Tibial nerve (tissue), 4 donors: ENCODE data around the gene SLC23A2. TPM values are rescaled to one million over a fixed set of nuclear protein-coding genes. Genes with fewer than 3 reads are reported as not detected.

Experiments used
- DNase-seq, 2 donors: peaks; one replicate each; pipeline ENCODE4 v3.0.0-alpha.2; 2019; ENCODE audit warnings: low spot score in 2 of 2
- H3K27ac ChIP-seq, 4 donors: fragments of 200-600 bp; sonication (generic) in 3 of 4; one replicate each; pipeline ENCODE4 v1.5.1; 2017 to 2019; ENCODE audit warnings: mild to moderate bottlenecking in 1 of 4
- H3K27me3 ChIP-seq, 2 donors: fragments of 200-600 bp; sonication (generic) in 1 of 2; one replicate each; pipeline versions ENCODE4 v1.5.1 to v1.6.0; 2017 to 2019
- H3K36me3 ChIP-seq, 3 donors: fragments of 200-600 bp; sonication (generic); one replicate each; pipeline ENCODE4 v1.5.1; 2018 to 2019
- H3K4me1 ChIP-seq, 4 donors: fragments of 200-600 bp; sonication (generic) in 3 of 4; one replicate each; pipeline ENCODE4 v1.5.1; 2017 to 2019
- H3K4me3 ChIP-seq, 4 donors: fragments of 200-600 bp; sonication (generic) in 3 of 4; one replicate each; pipeline ENCODE4 v1.5.1; 2017 to 2019; ENCODE audit warnings: mild to moderate bottlenecking in 1 of 4, moderate library complexity in 1 of 4
- H3K9me3 ChIP-seq, 4 donors: fragments of 200-600 bp; sonication (generic) in 3 of 4; one replicate each; pipeline ENCODE4 v1.5.1; 2017 to 2019
- CTCF ChIP-seq, 5 experiments: fragments of 200-600 bp in 3 of 5; fragments of 450-650 bp in 2 of 5; sonication (generic) in 3 of 5; IDR thresholded peaks; one replicate each; pipeline ENCODE4 v1.5.1; 2016 to 2019; ENCODE audit warnings: antibody characterized with exemption in 5 of 5, mild to moderate bottlenecking in 3 of 5, moderate library complexity in 2 of 5
- EP300 ChIP-seq, 2 donors: sonication (generic); formaldehyde crosslinking; IDR thresholded peaks; one replicate each; pipeline ENCODE4 v1.6.1; 2017; ENCODE audit warnings: antibody characterized with exemption in 2 of 2, mild to moderate bottlenecking in 1 of 2
- POLR2A ChIP-seq, 2 donors: fragments of 450-650 bp; IDR thresholded peaks; one replicate each; pipeline ENCODE4 v1.6.1; 2017; ENCODE audit warnings: antibody characterized with exemption in 2 of 2, mild to moderate bottlenecking in 2 of 2, moderate library complexity in 2 of 2
- WGBS, 2 donors: methylation state at CpG; one replicate each; pipeline ENCODE4 v1.1.5; 2018; 5-methylcytosine and 5-hydroxymethylcytosine counted together
- small RNA-seq: library from RNA; depleted of rRNA; stranded (forward); fragments of <200 nt; gene quantifications from one replicate; pipeline ENCODE3, GENCODE V24; 2016
- total RNA-seq, 4 donors: library from RNA; depleted of rRNA; stranded (reverse); fragments of >200 nt; gene quantifications; one replicate each; pipeline ENCODE4 v1.1.0, GENCODE V29; 2016

The SLC23A2 gene
- total RNA-seq, 4 donors from 2014 or later, result 30.6 to 48.5 (median 40.6) TPM

- H3K4me3 ChIP-seq, result no peak overlapping the region
- 68% methylated on average over 18 of the region's 18 CpGs for WGBS, 2 donors
- no peak for DNase-seq
- H3K36me3 ChIP-seq, result peaks cover 0 to 3% (median 0%) of the 10 kb centered on the region in 3 donors
- no peaks in the 10 kb centered on the region for H3K9me3 ChIP-seq
- TF ChIP-seq CTCF (IDR thresholded peaks at IDR 0.05) (no peak), EP300 (IDR thresholded peaks at IDR 0.05) (no peak), POLR2A (IDR thresholded peaks at IDR 0.05) (no peak)
- H3K27ac ChIP-seq, result peak overlapping the region in 3 of 4 donors; percentile 16 to 54 (median 31)
- peaks cover 0 to 34% (median 12%) of the 10 kb centered on the region in 4 donors for H3K4me1 ChIP-seq
- no peaks in the 10 kb centered on the region for H3K27me3 ChIP-seq
Measured at GRCh38 chr20:4805663-4806449, 195.5 kb downstream of the SLC23A2 start.

GRCh38 chr20:4802527-4802926, 198.8 kb downstream of the SLC23A2 start:
- peaks cover 0 to 10% (median 0%) of the 10 kb centered on the region in 4 donors for H3K9me3 ChIP-seq
- H3K36me3 ChIP-seq, result peaks cover 0 to 34% (median 0%) of the 10 kb centered on the region in 3 donors
- no peak for DNase-seq
- H3K27ac ChIP-seq, result peak overlapping the region in 2 of 4 donors; percentile 54 to 56
- H3K4me3 ChIP-seq, result no peak overlapping the region
- H3K27me3 ChIP-seq, result no peaks in the 10 kb centered on the region
- peaks cover 0 to 14% (median 0%) of the 10 kb centered on the region in 4 donors for H3K4me1 ChIP-seq
- WGBS, 2 donors, result 67 to 76% methylated on average over 3 of the region's 3 CpGs
- TF ChIP-seq EP300 (IDR thresholded peaks at IDR 0.05) (peak in 1 of 2 donors; percentile 71), CTCF (IDR thresholded peaks at IDR 0.05) (no peak), POLR2A (IDR thresholded peaks at IDR 0.05) (no peak)

Small RNA genes within 50 kb of the gene (small RNA-seq; reads per million reads assigned to genes)
- gene AL121890.1, result not detected
- gene RF00322, result not detected

Other genes with a start within 250 kb of the SLC23A2 start
- 10 to 100 TPM; 28.2 to 48.8 (median 32.7) TPM for gene RASSF2, start 177.9 kb downstream of the SLC23A2 start, total RNA-seq
- 10 to 100 TPM; 55.9 to 88.1 (median 84.7) TPM for gene TMEM230, start 111.6 kb upstream of the SLC23A2 start, total RNA-seq
- gene PCNA, start 118.4 kb upstream of the SLC23A2 start, total RNA-seq, result 10 to 100 TPM; 28.2 to 42.8 (median 37.4) TPM
- 10 to 100 TPM; 29.4 to 35.0 (median 34.1) TPM for gene CDS2, start 125.5 kb upstream of the SLC23A2 start, total RNA-seq